GM04503 (cell line): ENCODE measurements around the gene EVL.
A peak's percentile ranks its signal among the peaks of the same experiment; 100 is the strongest.
"Not testable (repeated sequence)": the region's sequence is repeated elsewhere in the genome, so short reads cannot be mapped to it uniquely, and the experiment has no call there.

ENCODE experiments used
- DNase-seq: peaks from one replicate; pipeline ENCODE4 v3.0.0-alpha.2; 2012; ENCODE audit warnings: low read depth

The EVL gene

GRCh38 chr14:100172811-100173210, 107.6 kb downstream of the EVL start:
- DNase-seq = no peak

DNA sequence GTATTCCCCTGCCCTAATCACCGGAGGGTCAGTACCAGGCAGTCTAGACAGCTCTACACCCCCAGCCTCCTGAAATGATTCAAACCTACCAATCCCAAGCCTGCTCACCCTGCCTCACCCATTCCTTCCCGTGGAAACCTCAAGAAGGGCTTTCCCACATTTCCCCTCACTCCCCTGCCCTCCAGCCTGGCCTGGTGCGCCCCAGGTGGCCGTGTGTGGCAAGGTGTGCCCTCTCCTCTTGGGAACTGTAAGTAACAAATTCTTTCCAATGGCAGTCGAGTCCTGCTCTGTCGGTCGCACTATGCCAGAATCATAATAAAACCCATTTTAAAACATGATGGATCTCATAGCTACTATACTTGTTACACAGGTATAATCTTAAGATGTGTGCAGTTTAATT, 108.1 kb downstream of the EVL start:
- DNase-seq = no peak

DNA sequence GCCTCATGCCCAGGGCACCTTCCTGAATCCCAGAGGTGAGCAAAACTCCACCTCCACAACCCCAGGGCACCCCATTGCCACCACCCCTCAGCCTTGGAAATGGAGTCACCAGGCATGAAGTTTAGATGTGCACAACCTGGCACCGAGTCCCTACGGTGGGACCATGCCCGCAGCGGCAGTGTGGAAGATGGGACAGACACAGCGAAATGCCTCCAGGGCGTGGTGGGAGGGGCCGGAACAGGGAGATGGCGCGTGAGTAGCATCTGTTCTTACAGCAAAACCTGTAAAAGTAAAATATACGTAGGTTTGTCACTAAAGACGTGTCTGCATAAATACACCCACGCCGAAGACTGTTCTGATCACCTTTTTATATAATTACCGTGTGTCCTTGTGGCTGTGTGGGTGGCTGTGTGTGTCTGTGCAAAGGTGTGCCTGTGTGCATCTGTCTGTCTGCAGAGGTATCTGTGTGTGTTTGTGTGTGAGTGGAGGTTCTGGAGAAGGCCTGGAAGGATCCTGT, 111.6 kb downstream of the EVL start:
- DNase-seq = no peak

DNA sequence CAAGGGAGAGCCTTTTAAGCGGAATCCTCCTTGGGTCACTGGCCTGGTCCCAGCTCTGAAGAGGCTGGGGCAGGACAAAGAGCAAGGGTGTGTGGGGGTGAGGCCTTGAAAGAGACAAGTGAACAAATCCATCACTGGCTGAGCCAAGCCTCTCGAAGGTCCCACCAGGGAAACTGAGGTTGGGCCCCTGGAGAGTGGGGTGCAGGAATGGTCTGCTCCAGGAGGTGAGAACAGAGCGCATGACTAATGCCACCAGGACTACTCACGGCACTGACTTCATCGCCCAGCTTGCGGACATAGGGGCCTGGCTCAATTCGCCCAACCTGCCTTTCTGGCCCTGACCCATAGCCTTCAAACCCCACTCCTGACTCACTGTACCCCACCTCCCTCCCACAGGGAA, 113.5 kb downstream of the EVL start:
- DNase-seq = no peak

DNA sequence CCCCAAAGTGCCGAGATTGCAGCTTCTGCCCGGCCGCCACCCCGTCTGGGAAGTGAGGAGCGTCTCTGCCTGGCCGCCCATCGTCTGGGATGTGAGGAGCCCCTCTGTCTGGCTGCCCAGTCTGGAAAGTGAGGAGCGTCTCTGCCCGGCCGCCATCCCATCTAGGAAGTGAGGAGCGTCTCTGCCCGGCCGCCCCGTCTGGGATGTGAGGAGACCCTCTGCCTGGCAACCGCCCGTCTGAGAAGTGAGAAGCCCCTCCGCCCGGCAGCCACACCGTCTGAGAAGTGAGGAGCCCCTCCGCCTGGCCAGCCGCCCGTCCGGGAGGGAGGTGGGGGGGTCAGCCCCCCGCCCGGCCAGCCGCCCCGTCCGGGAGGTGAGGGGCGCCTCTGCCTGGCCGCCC, 115.4 kb downstream of the EVL start:
- DNase-seq = not testable (repeated sequence)

GRCh38 chr14:100181876-100182551, 116.8 kb downstream of the EVL start:
- not testable (repeated sequence) for DNase-seq

GRCh38 chr14:100187247-100187833, 122.1 kb downstream of the EVL start:
- DNase-seq = no peak

GRCh38 chr14:100188392-100189030, 123.3 kb downstream of the EVL start:
- DNase-seq = no peak

GRCh38 chr14:100190126-100190525, 124.9 kb downstream of the EVL start:
- DNase-seq = no peak

DNA sequence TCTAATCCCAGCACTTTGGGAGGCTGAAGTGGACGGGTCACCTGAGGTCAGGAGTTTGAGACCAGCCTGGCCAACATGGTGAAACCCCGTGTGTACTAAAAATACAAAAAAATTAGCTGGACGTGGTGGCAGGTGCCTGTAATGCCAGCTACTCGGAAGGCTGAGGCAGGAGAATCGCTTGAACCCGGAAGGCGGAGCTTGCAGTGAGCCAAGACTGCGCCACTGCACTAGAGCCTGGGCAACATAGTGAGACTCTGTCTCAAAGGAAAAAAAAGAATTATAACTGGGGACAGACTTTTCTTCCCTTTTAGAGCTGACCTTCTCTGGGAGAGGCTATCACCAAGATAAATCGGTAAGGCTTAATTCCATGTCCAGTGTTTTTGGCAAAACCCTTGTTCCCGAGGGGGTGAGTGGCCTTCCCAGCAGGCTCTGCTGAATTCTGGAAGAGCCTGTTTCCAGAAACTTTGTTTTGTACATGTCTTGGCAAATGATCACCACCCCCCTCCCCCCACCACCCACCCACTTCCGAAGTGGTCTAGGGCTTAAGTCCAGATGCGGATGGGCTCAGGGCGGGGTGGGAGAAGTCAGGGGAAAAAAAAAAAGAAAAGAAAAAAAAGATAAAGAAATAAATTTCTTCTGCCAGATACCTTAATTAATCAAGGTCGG, 126.5 kb downstream of the EVL start:
- DNase-seq = no peak

- no peak for DNase-seq
Measured at GRCh38 chr14:100192250-100192671, 127.0 kb downstream of the EVL start.

GRCh38 chr14:100192672-100193416, 127.6 kb downstream of the EVL start:
- DNase-seq = peak; percentile 79
